ENCODE results near the gene ANKRD28. TPM values are rescaled to one million over a fixed set of nuclear protein-coding genes. Genes with fewer than 3 reads are reported as not detected.

ANKRD28 gene
- total RNA-seq, 6 experiments from 2014 or later = 16.4 to 32.2 (median 25.7) TPM

- intact Hi-C loops (cut with DNase I) = no loop called here
- H3K36me3 ChIP-seq = no peaks in the 10 kb centered on the region
- peak overlapping the region in 2 of 3 donors; percentile 10 to 74 for H3K27ac ChIP-seq
- ATAC-seq (no peak), DNase-seq (no peak)
- H3K27me3 ChIP-seq = no peaks in the 10 kb centered on the region
- peaks cover 0 to 17% (median 5%) of the 10 kb centered on the region in 4 donors for H3K4me1 ChIP-seq
- WGBS (ENCODE audit: insufficient coverage, low coverage, low lambda C conversion rate, missing lambda C conversion rate) = 44% methylated on average over 4 of the region's 4 CpGs
- TF ChIP-seq CTCF (IDR thresholded peaks at IDR 0.05) (no peak), POLR2A (IDR thresholded peaks at IDR 0.05) (no peak)
- H3K4me3 ChIP-seq = no peak overlapping the region
- H3K9me3 ChIP-seq = no peaks in the 10 kb centered on the region
These were observed 14.3 kb downstream of the ANKRD28 start for GRCh38 chr3:15783361-15783969.

- Histone ChIP-seq H3K36me3 (no peaks in the 10 kb centered on the region), H3K9me3 (no peaks in the 10 kb centered on the region), H3K4me1 (peaks cover 0 to 17% (median 5%) of the 10 kb centered on the region in 4 donors), H3K27ac (peak overlapping the region in 2 of 3 donors; percentile 10 to 74), H3K4me3 (peak overlapping the region in 1 of 3 donors; percentile 16), H3K27me3 (no peaks in the 10 kb centered on the region)
- intact Hi-C loops (cut with DNase I) = no loop called here
- no peak for DNase-seq
- TF ChIP-seq CTCF (IDR thresholded peaks at IDR 0.05) = no peak
- no peak for TF ChIP-seq POLR2A (IDR thresholded peaks at IDR 0.05)
- 14% methylated on average over 2 of the region's 2 CpGs for WGBS (ENCODE audit: insufficient coverage, low coverage, low lambda C conversion rate, missing lambda C conversion rate)
- peak; percentile 88 to 94 (median 91) for ATAC-seq
These were observed 15.3 kb downstream of the ANKRD28 start for GRCh38 chr3:15782429-15782828.

- H3K9me3 ChIP-seq = no peaks in the 10 kb centered on the region
- 69% methylated on average over 6 of the region's 6 CpGs for WGBS (ENCODE audit: insufficient coverage, low coverage, low lambda C conversion rate, missing lambda C conversion rate)
- intact Hi-C loops (cut with DNase I) = no loop called here
- no peak for DNase-seq
- TF ChIP-seq CTCF (IDR thresholded peaks at IDR 0.05) (no peak), POLR2A (IDR thresholded peaks at IDR 0.05) (no peak)
- peak; percentile 41 to 79 (median 54) for ATAC-seq
- H3K36me3 ChIP-seq = no peaks in the 10 kb centered on the region
- peak overlapping the region in 2 of 3 donors; percentile 10 to 74 for H3K27ac ChIP-seq
- peaks cover 0 to 17% (median 5%) of the 10 kb centered on the region in 4 donors for H3K4me1 ChIP-seq
- no peaks in the 10 kb centered on the region for H3K27me3 ChIP-seq
- no peak overlapping the region for H3K4me3 ChIP-seq
These were observed 16.0 kb downstream of the ANKRD28 start for GRCh38 chr3:15781637-15782402.

GRCh38 chr3:15781131-15781530 lies 16.6 kb downstream of the ANKRD28 start:
- Histone ChIP-seq H3K4me1 (peaks cover 0 to 11% (median 5%) of the 10 kb centered on the region in 4 donors), H3K36me3 (no peaks in the 10 kb centered on the region), H3K4me3 (no peak overlapping the region), H3K27ac (no peak overlapping the region), H3K27me3 (no peaks in the 10 kb centered on the region), H3K9me3 (no peaks in the 10 kb centered on the region)
- TF ChIP-seq CTCF (IDR thresholded peaks at IDR 0.05) = no peak
- no peak for TF ChIP-seq POLR2A (IDR thresholded peaks at IDR 0.05)
- intact Hi-C loops (cut with DNase I) = no loop called here
- DNase-seq = no peak
- ATAC-seq = no peak
